PFSK-1 (cell line): Measurements from ENCODE around the gene SLIT3.

Experiments used
- POLR2AphosphoS5 ChIP-seq: IDR thresholded peaks from 2 replicates; pipeline ENCODE4 v1.6.1; 2012; ENCODE audit warnings: low read depth, mild to moderate bottlenecking, control low read depth, low read length, moderate library complexity
- TF ChIP-seq, protein P1 (sequence below), 2 experiments: IDR thresholded peaks; 2 replicates each; pipeline versions ENCODE4 v1.6.1 to v1.8.0; 2011 to 2012; ENCODE audit warnings: low read depth in 2 of 2, low read length in 2 of 2, control low read depth in 1 of 2, inconsistent platforms in 1 of 2, mild to moderate bottlenecking in 1 of 2, moderate library complexity in 1 of 2; ENCODE audit not compliant: insufficient read depth in 1 of 2

DNA sequence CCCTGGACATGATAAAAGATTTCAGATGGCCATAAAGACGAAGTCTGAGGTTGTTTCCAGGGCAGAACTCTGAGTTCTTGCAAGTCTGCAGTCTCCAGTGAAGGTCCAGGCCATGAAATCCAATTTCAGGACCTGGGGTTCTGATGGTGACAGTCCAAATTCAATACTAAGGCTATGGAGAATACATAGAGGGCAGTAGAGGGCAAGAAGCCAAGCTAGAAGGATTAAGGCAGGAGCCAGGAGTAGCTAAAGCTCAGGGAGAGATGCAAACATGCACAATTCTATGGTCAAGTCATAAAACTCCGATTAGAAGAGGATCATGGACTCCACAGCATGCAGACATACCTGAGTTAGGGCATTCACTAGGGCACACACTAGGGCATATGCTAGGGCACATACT is 11.4 kb downstream of the SLIT3 start:
- TF ChIP-seq POLR2AphosphoS5: no peak
- TF ChIP-seq, protein P1, sequence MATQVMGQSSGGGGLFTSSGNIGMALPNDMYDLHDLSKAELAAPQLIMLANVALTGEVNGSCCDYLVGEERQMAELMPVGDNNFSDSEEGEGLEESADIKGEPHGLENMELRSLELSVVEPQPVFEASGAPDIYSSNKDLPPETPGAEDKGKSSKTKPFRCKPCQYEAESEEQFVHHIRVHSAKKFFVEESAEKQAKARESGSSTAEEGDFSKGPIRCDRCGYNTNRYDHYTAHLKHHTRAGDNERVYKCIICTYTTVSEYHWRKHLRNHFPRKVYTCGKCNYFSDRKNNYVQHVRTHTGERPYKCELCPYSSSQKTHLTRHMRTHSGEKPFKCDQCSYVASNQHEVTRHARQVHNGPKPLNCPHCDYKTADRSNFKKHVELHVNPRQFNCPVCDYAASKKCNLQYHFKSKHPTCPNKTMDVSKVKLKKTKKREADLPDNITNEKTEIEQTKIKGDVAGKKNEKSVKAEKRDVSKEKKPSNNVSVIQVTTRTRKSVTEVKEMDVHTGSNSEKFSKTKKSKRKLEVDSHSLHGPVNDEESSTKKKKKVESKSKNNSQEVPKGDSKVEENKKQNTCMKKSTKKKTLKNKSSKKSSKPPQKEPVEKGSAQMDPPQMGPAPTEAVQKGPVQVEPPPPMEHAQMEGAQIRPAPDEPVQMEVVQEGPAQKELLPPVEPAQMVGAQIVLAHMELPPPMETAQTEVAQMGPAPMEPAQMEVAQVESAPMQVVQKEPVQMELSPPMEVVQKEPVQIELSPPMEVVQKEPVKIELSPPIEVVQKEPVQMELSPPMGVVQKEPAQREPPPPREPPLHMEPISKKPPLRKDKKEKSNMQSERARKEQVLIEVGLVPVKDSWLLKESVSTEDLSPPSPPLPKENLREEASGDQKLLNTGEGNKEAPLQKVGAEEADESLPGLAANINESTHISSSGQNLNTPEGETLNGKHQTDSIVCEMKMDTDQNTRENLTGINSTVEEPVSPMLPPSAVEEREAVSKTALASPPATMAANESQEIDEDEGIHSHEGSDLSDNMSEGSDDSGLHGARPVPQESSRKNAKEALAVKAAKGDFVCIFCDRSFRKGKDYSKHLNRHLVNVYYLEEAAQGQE (IDR thresholded peaks at IDR 0.05; ENCODE audit: insufficient read depth in 1 of 2, low read depth in 2 of 2, low read length in 2 of 2): no peak
